Activated T-helper 17 cell treated with anti-CD3 and anti-CD28 coated beads, Interleukin-2, amount 50 U/mL, for 72 hours (primary cell): ENCODE measurements around the gene IMMP2L. TPM values are rescaled to one million over a fixed set of nuclear protein-coding genes. Genes with fewer than 3 reads are reported as not detected.

Experiments used
- ATAC-seq: fragments of 150-1000 bp; cut with Tn5 transposase; replicated peaks from 2 replicates; pipeline ENCODE4 v1.10.0; 2021; ENCODE audit warnings: mild to moderate bottlenecking, moderate library complexity
- H3K27ac Mint-ChIP-seq: one replicate; pipeline ENCODE4 v1.8.0; 2022; ENCODE audit warnings: mixed read lengths
- H3K27me3 Mint-ChIP-seq: one replicate; pipeline ENCODE4 v1.8.0; 2022; ENCODE audit warnings: mixed read lengths
- H3K36me3 Mint-ChIP-seq: one replicate; pipeline ENCODE4 v1.8.0; 2022; ENCODE audit warnings: low read depth, mild to moderate bottlenecking, mixed read lengths
- H3K4me1 Mint-ChIP-seq: one replicate; pipeline ENCODE4 v1.8.0; 2022; ENCODE audit warnings: mixed read lengths
- H3K4me3 Mint-ChIP-seq: one replicate; pipeline ENCODE4 v1.8.0; 2022; ENCODE audit warnings: mild to moderate bottlenecking, mixed read lengths
- H3K9me3 Mint-ChIP-seq: one replicate; pipeline ENCODE4 v1.8.0; 2022; ENCODE audit warnings: mixed read lengths
- total RNA-seq, 2 donors: library from RNA; stranded (reverse); gene quantifications; one replicate each; pipeline ENCODE4 v1.2.3, GENCODE V29; 2022

Gene IMMP2L
- total RNA-seq, 2 donors from 2014 or later: 9.5 to 27.6 TPM

GRCh38 chr7:111091593-111092358 lies 470.5 kb downstream of the IMMP2L start:
- Mint-ChIP-seq H3K27me3 (no peaks in the 10 kb centered on the region), H3K36me3 (peaks cover 6% of the 10 kb centered on the region), H3K4me3 (peak overlapping the region; percentile 73), H3K9me3 (no peaks in the 10 kb centered on the region), H3K4me1 (peaks cover 22% of the 10 kb centered on the region), H3K27ac (peak overlapping the region; percentile 81)
- ATAC-seq: peak; percentile 11

DNA sequence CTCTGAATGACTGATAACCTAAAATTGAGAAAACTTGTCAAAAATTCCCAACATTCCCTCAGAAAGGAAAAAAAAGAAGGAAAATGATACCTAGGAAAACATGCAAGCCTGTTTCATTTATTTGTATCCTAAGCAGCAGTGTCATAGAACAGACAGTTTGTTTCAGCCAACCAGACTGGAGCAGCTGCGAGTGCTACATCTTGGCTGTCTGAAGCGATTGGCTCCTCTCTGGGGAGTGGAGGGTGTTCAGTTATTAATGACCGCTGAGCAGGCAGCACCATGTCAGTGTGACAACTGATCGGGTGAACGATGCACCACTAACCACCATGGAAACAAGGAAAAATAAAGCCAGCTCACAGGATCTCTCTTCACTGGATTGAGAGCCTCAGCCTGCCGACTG lies 471.4 kb downstream of the IMMP2L start, which contains the start of gene LRRN3:
TSS of gene LRRN3 (plus strand) at position 282 of the 400 bp plus-strand sequence. CDS start 31,646 bp downstream, outside the sequence.
- Mint-ChIP-seq H3K4me1 (peaks cover 27% of the 10 kb centered on the region), H3K27ac (peak within 1 kb of the TSS; percentile 81), H3K27me3 (no peaks in the 10 kb centered on the region), H3K36me3 (peaks cover 6% of the 10 kb centered on the region), H3K4me3 (peak within 1 kb of the TSS; percentile 73), H3K9me3 (no peaks in the 10 kb centered on the region)
- peak; percentile 54 for ATAC-seq

- Mint-ChIP-seq H3K4me3 (no peak overlapping the region), H3K27me3 (no peaks in the 10 kb centered on the region), H3K9me3 (no peaks in the 10 kb centered on the region), H3K4me1 (peaks cover 35% of the 10 kb centered on the region), H3K27ac (no peak overlapping the region), H3K36me3 (peaks cover 6% of the 10 kb centered on the region)
- ATAC-seq: no peak
Measured at GRCh38 chr7:111089822-111090426, 472.4 kb downstream of the IMMP2L start.

GRCh38 chr7:111088328-111088727 lies 474.0 kb downstream of the IMMP2L start:
- peaks cover 46% of the 10 kb centered on the region for H3K4me1 Mint-ChIP-seq
- no peaks in the 10 kb centered on the region for H3K9me3 Mint-ChIP-seq
- H3K36me3 Mint-ChIP-seq: no peaks in the 10 kb centered on the region
- peak overlapping the region; percentile 62 for H3K27ac Mint-ChIP-seq
- H3K4me3 Mint-ChIP-seq: peak overlapping the region; percentile 26
- no peaks in the 10 kb centered on the region for H3K27me3 Mint-ChIP-seq
- ATAC-seq: no peak

GRCh38 chr7:111086532-111086931 lies 475.8 kb downstream of the IMMP2L start:
- H3K36me3 Mint-ChIP-seq: no peaks in the 10 kb centered on the region
- ATAC-seq: peak; percentile 50
- peaks cover 54% of the 10 kb centered on the region for H3K4me1 Mint-ChIP-seq
- H3K4me3 Mint-ChIP-seq: peak overlapping the region; percentile 29
- no peaks in the 10 kb centered on the region for H3K9me3 Mint-ChIP-seq
- peak overlapping the region; percentile 58 for H3K27ac Mint-ChIP-seq
- H3K27me3 Mint-ChIP-seq: no peaks in the 10 kb centered on the region

- no peaks in the 10 kb centered on the region for H3K36me3 Mint-ChIP-seq
- peak overlapping the region; percentile 48 for H3K4me3 Mint-ChIP-seq
- ATAC-seq: no peak
- H3K4me1 Mint-ChIP-seq: peaks cover 56% of the 10 kb centered on the region
- H3K27ac Mint-ChIP-seq: peak overlapping the region; percentile 58
- H3K27me3 Mint-ChIP-seq: no peaks in the 10 kb centered on the region
- no peaks in the 10 kb centered on the region for H3K9me3 Mint-ChIP-seq
Measured at GRCh38 chr7:111085356-111085755, 476.9 kb downstream of the IMMP2L start.

DNA sequence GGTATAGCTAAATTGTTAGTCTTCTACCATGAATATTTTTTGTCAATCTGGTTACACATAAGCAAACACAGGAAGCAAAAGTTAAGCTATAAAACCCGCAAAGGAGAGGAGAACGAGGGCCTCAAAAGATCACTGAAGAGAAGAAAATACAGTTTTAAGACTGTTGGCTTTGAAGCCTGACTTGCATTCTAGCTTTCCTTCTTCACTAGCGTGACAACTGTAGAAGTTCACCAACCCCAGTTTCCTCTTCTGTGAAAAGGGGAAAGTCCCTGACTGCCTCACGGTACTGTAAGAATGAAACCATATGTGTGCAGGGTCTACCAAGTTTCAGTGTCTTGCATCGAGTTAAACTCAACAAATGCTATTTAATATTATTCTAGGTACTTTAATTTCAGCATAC lies 478.9 kb downstream of the IMMP2L start:
- Mint-ChIP-seq H3K9me3 (no peaks in the 10 kb centered on the region), H3K27me3 (no peaks in the 10 kb centered on the region), H3K4me1 (peaks cover 55% of the 10 kb centered on the region), H3K4me3 (peak overlapping the region; percentile 48), H3K36me3 (no peaks in the 10 kb centered on the region), H3K27ac (peak overlapping the region; percentile 58)
- peak; percentile 90 for ATAC-seq

DNA sequence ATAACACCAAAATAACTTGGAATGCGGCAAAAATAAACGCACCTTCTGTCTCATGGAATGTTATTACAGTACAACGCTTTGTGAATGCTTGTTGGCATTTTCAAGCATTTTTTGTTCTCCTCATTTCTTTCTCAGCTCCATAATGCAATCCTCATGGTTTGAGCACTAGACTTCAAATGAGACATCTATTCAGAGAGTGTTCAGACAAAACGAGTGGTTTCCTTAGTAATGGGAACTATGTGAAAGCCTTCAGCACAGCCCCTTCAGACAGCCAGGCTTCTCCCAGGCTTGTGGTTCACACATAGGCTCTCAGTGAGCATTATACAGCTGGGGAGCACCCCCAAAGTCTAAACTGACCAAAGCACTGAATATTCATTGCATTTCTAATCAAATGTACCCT lies 479.9 kb downstream of the IMMP2L start:
- peaks cover 51% of the 10 kb centered on the region for H3K4me1 Mint-ChIP-seq
- H3K9me3 Mint-ChIP-seq: no peaks in the 10 kb centered on the region
- no peaks in the 10 kb centered on the region for H3K27me3 Mint-ChIP-seq
- H3K36me3 Mint-ChIP-seq: no peaks in the 10 kb centered on the region
- peak overlapping the region; percentile 48 for H3K4me3 Mint-ChIP-seq
- ATAC-seq: no peak
- H3K27ac Mint-ChIP-seq: peak overlapping the region; percentile 58

- H3K4me3 Mint-ChIP-seq: peak overlapping the region; percentile 48
- peak overlapping the region; percentile 58 for H3K27ac Mint-ChIP-seq
- peak; percentile 28 for ATAC-seq
- peaks cover 57% of the 10 kb centered on the region for H3K4me1 Mint-ChIP-seq
- no peaks in the 10 kb centered on the region for H3K27me3 Mint-ChIP-seq
- no peaks in the 10 kb centered on the region for H3K36me3 Mint-ChIP-seq
- H3K9me3 Mint-ChIP-seq: no peaks in the 10 kb centered on the region
Measured at GRCh38 chr7:111081546-111082267, 480.6 kb downstream of the IMMP2L start.

GRCh38 chr7:111080495-111081105 lies 481.7 kb downstream of the IMMP2L start:
- ATAC-seq: no peak
- Mint-ChIP-seq H3K27ac (no peak overlapping the region), H3K27me3 (no peaks in the 10 kb centered on the region), H3K36me3 (no peaks in the 10 kb centered on the region), H3K4me1 (peaks cover 61% of the 10 kb centered on the region), H3K4me3 (peak overlapping the region; percentile 7), H3K9me3 (no peaks in the 10 kb centered on the region)

DNA sequence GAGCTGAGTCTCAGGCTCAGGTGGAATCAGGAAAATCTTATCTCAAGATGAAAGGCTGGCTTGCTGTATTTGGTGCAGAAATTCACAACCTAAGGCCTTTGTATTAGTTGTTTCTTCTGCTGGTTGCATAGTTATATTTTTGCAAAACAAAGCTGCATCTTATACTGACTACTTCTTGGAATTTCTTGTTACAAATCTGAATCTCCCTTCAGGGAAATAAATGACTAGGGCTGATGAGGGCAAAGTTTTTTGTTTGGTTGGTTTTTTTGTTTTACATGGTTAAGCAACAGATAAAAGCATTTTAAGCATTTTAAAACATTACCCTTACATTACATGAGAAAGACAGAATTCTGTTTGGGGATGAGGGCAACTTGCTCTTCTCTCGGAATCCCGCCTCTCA lies 485.3 kb downstream of the IMMP2L start:
- H3K4me3 Mint-ChIP-seq: peak overlapping the region; percentile 51
- peak overlapping the region; percentile 76 for H3K27ac Mint-ChIP-seq
- H3K4me1 Mint-ChIP-seq: peaks cover 53% of the 10 kb centered on the region
- ATAC-seq: no peak
- no peaks in the 10 kb centered on the region for H3K9me3 Mint-ChIP-seq
- no peaks in the 10 kb centered on the region for H3K36me3 Mint-ChIP-seq
- no peaks in the 10 kb centered on the region for H3K27me3 Mint-ChIP-seq

GRCh38 chr7:111076205-111076604 lies 486.1 kb downstream of the IMMP2L start:
- Mint-ChIP-seq H3K36me3 (no peaks in the 10 kb centered on the region), H3K4me3 (peak overlapping the region; percentile 51), H3K9me3 (no peaks in the 10 kb centered on the region), H3K27ac (peak overlapping the region; percentile 76), H3K4me1 (peaks cover 49% of the 10 kb centered on the region), H3K27me3 (no peaks in the 10 kb centered on the region)
- ATAC-seq: peak; percentile 93

DNA sequence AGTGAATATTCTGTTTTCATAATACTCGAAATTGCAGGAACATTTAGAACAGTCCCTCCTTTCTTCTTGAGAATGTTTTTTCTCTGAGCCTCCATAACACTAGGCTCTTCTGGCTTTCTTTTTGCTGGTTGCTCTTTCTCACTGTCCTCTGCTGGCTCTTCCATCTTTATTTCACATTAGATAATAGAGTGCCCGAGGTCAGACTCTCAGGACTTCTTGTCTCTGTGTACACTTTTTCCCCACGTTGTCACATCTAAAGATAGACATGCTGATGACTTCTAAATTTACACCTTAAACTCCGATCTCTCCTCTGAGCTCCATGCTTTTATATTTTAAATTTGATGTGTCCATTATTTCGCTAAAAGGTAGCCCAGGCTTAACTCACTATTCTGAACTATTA lies 486.8 kb downstream of the IMMP2L start:
- peaks cover 49% of the 10 kb centered on the region for H3K4me1 Mint-ChIP-seq
- no peaks in the 10 kb centered on the region for H3K9me3 Mint-ChIP-seq
- H3K36me3 Mint-ChIP-seq: no peaks in the 10 kb centered on the region
- no peaks in the 10 kb centered on the region for H3K27me3 Mint-ChIP-seq
- H3K4me3 Mint-ChIP-seq: peak overlapping the region; percentile 51
- no peak for ATAC-seq
- H3K27ac Mint-ChIP-seq: peak overlapping the region; percentile 76

DNA sequence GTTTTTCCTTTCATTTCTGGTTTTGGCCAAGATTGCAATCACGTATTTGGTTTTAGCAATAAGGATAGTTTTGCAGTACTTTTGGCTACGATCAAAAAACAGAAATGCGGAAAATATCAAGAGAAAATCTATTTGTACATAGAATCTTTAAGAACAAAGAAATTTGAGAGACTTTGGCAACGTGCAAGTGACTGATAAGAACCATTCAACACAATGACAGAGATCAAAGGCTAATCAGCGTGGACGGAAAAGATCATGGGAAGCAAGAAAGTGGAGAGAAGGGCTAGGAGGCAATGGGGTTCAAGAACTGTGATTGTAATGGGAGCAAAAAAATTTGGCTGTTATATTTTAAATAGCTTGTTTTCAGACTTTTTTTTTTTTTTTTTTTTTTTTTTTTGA lies 487.5 kb downstream of the IMMP2L start:
- H3K27ac Mint-ChIP-seq: peak overlapping the region; percentile 76
- peaks cover 49% of the 10 kb centered on the region for H3K4me1 Mint-ChIP-seq
- no peaks in the 10 kb centered on the region for H3K27me3 Mint-ChIP-seq
- H3K4me3 Mint-ChIP-seq: peak overlapping the region; percentile 78
- no peak for ATAC-seq
- no peaks in the 10 kb centered on the region for H3K9me3 Mint-ChIP-seq
- no peaks in the 10 kb centered on the region for H3K36me3 Mint-ChIP-seq
